ENCODE results near the gene AHSP. TPM values are rescaled to one million over a fixed set of nuclear protein-coding genes. Genes with fewer than 3 reads are reported as not detected.
"Not testable (repeated sequence)": the region's sequence is repeated elsewhere in the genome, so short reads cannot be mapped to it uniquely, and the experiment has no call there.

AHSP gene
- total and polyA plus RNA-seq, 2 of the 4 experiments (the other 2 are of a cell fraction): not detected

- H3K4me3 ChIP-seq (ENCODE audit: insufficient read depth, low read depth, low read length): no peak overlapping the region
- no peak overlapping the region for H2BK15ac ChIP-seq (ENCODE audit: low read depth, low read length)
- BruUV-seq (replicated peaks): no TSS peak
- H3K27me3 ChIP-seq (ENCODE audit: control insufficient read depth, insufficient read depth, low read length): peaks cover 10% of the 10 kb centered on the region; the same call in 1 of the 2 replicates
- ChIA-PET CTCF (no interaction called here), POLR2A (ENCODE audit: unreplicated experiment) (no interaction called here)
- no peak overlapping the region for H4K91ac ChIP-seq (ENCODE audit: insufficient read depth, low read depth, low read length)
- H2AFZ ChIP-seq (replicated peaks; ENCODE audit: low read length, poor library complexity): no peak overlapping the region
- no peaks in the 10 kb centered on the region for H3K9me1 ChIP-seq (ENCODE audit: insufficient read depth, low read length)
- no peaks in the 10 kb centered on the region for H3K36me3 ChIP-seq (ENCODE audit: control insufficient read depth, insufficient read depth, low read length)
- in situ Hi-C loops (cut with MboI; ENCODE audit: low sequenced_read_pairs): no loop called here
- no peaks in the 10 kb centered on the region for H4K20me1 ChIP-seq (ENCODE audit: insufficient read depth, low read length)
- no peak overlapping the region for H4K8ac ChIP-seq (ENCODE audit: low read depth in 2 of 2, low read length in 2 of 2)
- no peak overlapping the region for H3K4ac ChIP-seq (ENCODE audit: low read depth, low read length)
- ATAC-seq (ENCODE audit: low read depth) (no peak), DNase-seq (no peak)
- dilution Hi-C loops (cut with HindIII; ENCODE audit: low sequenced_read_pairs, unreplicated experiment): no loop called here
- no peak overlapping the region for H2BK20ac ChIP-seq (ENCODE audit: low read depth, low read length)
- H3K14ac ChIP-seq (replicated peaks; ENCODE audit: low read depth, low read length): no peak overlapping the region
- H3K4me1 ChIP-seq (ENCODE audit: control insufficient read depth, insufficient read depth, low read length): no peaks in the 10 kb centered on the region
- H2BK5ac ChIP-seq (ENCODE audit: low read depth, low read length, poor library complexity, severe bottlenecking): no peak overlapping the region
- intact Hi-C loops (cut with micrococcal nuclease): no loop called here
- no peak overlapping the region for H3K9ac ChIP-seq (ENCODE audit: low read depth, low read length)
- H4K5ac ChIP-seq (ENCODE audit: low read depth, low read length): no peak overlapping the region
- no peak overlapping the region for H2BK120ac ChIP-seq (ENCODE audit: low read depth, low read length)
- no peak overlapping the region for H2AK5ac ChIP-seq (ENCODE audit: low read depth, low read length)
- no peak overlapping the region for H3K27ac ChIP-seq (ENCODE audit: insufficient read depth, low read length)
- no peaks in the 10 kb centered on the region for H3K79me1 ChIP-seq (ENCODE audit: low read depth in 1 of 2, low read length in 2 of 2)
- H3K4me2 ChIP-seq (ENCODE audit: low read depth, low read length): no peak overlapping the region
- no peak overlapping the region for H3K18ac ChIP-seq (ENCODE audit: low read depth, low read length)
- no peak overlapping the region for H3K23ac ChIP-seq (ENCODE audit: low read depth, low read length)
- no CpG with 5 or more reads among the region's 1 CpG for WGBS, 2 experiments (ENCODE audit: extremely low coverage in 2 of 2, insufficient read length in 1 of 2)
- no peak overlapping the region for H3K56ac ChIP-seq (ENCODE audit: extremely low read depth, insufficient read depth, low read length)
- H2AK9ac ChIP-seq (replicated peaks; ENCODE audit: low read depth, low read length, poor library complexity): no peak overlapping the region
- H3K9me3 ChIP-seq (ENCODE audit: control insufficient read depth, insufficient read depth, low read length): 0 out of 2 replicates have a peak, but pooled peaks cover 1% of the 10 kb centered on the region
- no peak for TF ChIP-seq BHLHE40 (IDR thresholded peaks at IDR 0.05; ENCODE audit: low read depth, low read length)
- no peak for TF ChIP-seq RCOR1 (IDR thresholded peaks at IDR 0.05; ENCODE audit: insufficient replicate concordance, low read length)
- TF ChIP-seq POLR2A (IDR thresholded peaks at IDR 0.05; ENCODE audit: low read depth, low read length): no peak
- TF ChIP-seq ELK1 (IDR thresholded peaks at IDR 0.05; ENCODE audit: borderline replicate concordance, low read depth, low read length): no peak
Measured at GRCh38 chr16:31572821-31573220, 45.1 kb downstream of the AHSP start.

GRCh38 chr16:31574159-31574558 is 46.5 kb downstream of the AHSP start:
- H2BK15ac ChIP-seq (ENCODE audit: low read depth, low read length); H2AK9ac ChIP-seq (replicated peaks; ENCODE audit: low read depth, low read length, poor library complexity); H3K4me3 ChIP-seq (ENCODE audit: insufficient read depth, low read depth, low read length); H3K9me3 ChIP-seq (ENCODE audit: control insufficient read depth, insufficient read depth, low read length); H3K56ac ChIP-seq (ENCODE audit: extremely low read depth, insufficient read depth, low read length); H3K14ac ChIP-seq (replicated peaks; ENCODE audit: low read depth, low read length); H3K27ac ChIP-seq (ENCODE audit: insufficient read depth, low read length); H2AFZ ChIP-seq (replicated peaks; ENCODE audit: low read length, poor library complexity); in situ Hi-C loops (cut with MboI; ENCODE audit: low sequenced_read_pairs); BruUV-seq (replicated peaks); H3K4me1 ChIP-seq (ENCODE audit: control insufficient read depth, insufficient read depth, low read length); intact Hi-C loops (cut with micrococcal nuclease); H3K18ac ChIP-seq (ENCODE audit: low read depth, low read length); H4K91ac ChIP-seq (ENCODE audit: insufficient read depth, low read depth, low read length); H4K20me1 ChIP-seq (ENCODE audit: insufficient read depth, low read length); POLR2A ChIA-PET (ENCODE audit: unreplicated experiment); H3K4ac ChIP-seq (ENCODE audit: low read depth, low read length); H3K4me2 ChIP-seq (ENCODE audit: low read depth, low read length); H3K79me1 ChIP-seq (ENCODE audit: low read depth in 1 of 2, low read length in 2 of 2); H2AK5ac ChIP-seq (ENCODE audit: low read depth, low read length); H2BK5ac ChIP-seq (ENCODE audit: low read depth, low read length, poor library complexity, severe bottlenecking); H2BK120ac ChIP-seq (ENCODE audit: low read depth, low read length); H3K36me3 ChIP-seq (ENCODE audit: control insufficient read depth, insufficient read depth, low read length); H3K9ac ChIP-seq (ENCODE audit: low read depth, low read length); H2BK20ac ChIP-seq (ENCODE audit: low read depth, low read length); dilution Hi-C loops (cut with HindIII; ENCODE audit: low sequenced_read_pairs, unreplicated experiment); DNase-seq; CTCF ChIA-PET; H4K8ac ChIP-seq (ENCODE audit: low read depth in 2 of 2, low read length in 2 of 2); H3K9me1 ChIP-seq (ENCODE audit: insufficient read depth, low read length); H4K5ac ChIP-seq (ENCODE audit: low read depth, low read length); H3K27me3 ChIP-seq (ENCODE audit: control insufficient read depth, insufficient read depth, low read length); H3K23ac ChIP-seq (ENCODE audit: low read depth, low read length); ATAC-seq (ENCODE audit: low read depth): not testable (repeated sequence)
- WGBS, 2 experiments (ENCODE audit: extremely low coverage in 2 of 2, insufficient read length in 1 of 2): no CpG with 5 or more reads among the region's 1 CpG
